SK-N-SH treated with all-trans-retinoic acid at 6 μM for 48 hours (cell line): ENCODE data around the gene TBR1.

Experiments used
- ESRRG ChIP-seq: fragments of 250-450 bp; sonication (Bioruptor Pico); IDR thresholded peaks from 2 replicates; pipeline ENCODE4 v1.6.1; 2021; ENCODE audit warnings: mild to moderate bottlenecking
- GLIS3 ChIP-seq: fragments of 250-450 bp; sonication (Bioruptor Pico); IDR thresholded peaks from 2 replicates; pipeline ENCODE4 v1.5.0; 2020; ENCODE audit warnings: mild to moderate bottlenecking, moderate library complexity
- RARB ChIP-seq: fragments of 250-450 bp; sonication (Bioruptor Pico); IDR thresholded peaks from 2 replicates; pipeline ENCODE4 v1.8.0; 2021; ENCODE audit warnings: mild to moderate bottlenecking, moderate library complexity
- ZNF565 ChIP-seq: fragments of 450-650 bp; formaldehyde crosslinking; conservative IDR thresholded peaks from 2 replicates; pipeline ENCODE4 v1.5.0; 2020; ENCODE audit warnings: low read depth, mild to moderate bottlenecking, moderate library complexity
- TF ChIP-seq, protein P1 (sequence below): fragments of 250-450 bp; sonication (Bioruptor Pico); IDR thresholded peaks from 2 replicates; pipeline ENCODE4 v1.5.0; 2020; ENCODE audit warnings: mild to moderate bottlenecking, moderate library complexity
- TF ChIP-seq, protein P2 (sequence below): fragments of 250-450 bp; sonication (Bioruptor Pico); IDR thresholded peaks from 2 replicates; pipeline ENCODE4 v1.5.1; 2020; ENCODE audit warnings: low read depth, mild to moderate bottlenecking, moderate library complexity
- TF ChIP-seq, protein P3 (sequence below): fragments of 250-450 bp; sonication (Bioruptor Pico); IDR thresholded peaks from 2 replicates; pipeline ENCODE4 v1.8.0; 2021; ENCODE audit warnings: low read depth, mild to moderate bottlenecking, moderate library complexity, borderline replicate concordance

DNA sequence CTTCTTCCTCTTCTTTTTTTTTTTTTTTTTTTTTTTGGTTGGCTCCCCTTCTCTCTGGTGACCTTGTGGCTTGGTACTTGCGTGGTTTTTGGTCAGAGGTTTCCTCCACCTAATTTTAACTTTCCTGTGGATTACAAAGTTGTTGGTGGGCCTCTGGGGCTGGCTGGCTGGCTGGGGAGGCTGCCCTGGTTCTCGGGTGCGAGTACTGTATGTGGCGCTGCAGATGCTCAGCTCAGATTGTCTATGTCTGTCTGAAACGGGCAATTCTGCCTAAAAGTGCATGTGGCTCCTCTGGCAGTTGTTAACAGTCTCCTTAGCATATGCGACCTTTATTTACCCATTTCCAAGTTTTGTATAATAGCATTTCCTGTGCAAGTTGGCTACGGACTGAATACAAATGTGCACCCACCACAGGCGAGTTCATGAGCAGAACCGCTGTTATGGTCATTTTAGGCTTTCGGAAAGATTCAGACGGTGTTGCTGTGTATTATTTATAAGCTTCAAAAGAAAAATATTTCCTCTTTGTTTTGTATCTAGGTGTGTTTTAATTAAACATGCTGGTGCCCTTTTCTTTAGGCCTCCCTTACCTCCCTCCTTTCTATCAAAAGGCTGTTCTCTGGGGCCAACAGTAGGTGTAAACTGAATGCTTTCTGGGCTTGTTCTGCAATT, 4.4 kb downstream of the TBR1 start:
- TF ChIP-seq, protein P1, sequence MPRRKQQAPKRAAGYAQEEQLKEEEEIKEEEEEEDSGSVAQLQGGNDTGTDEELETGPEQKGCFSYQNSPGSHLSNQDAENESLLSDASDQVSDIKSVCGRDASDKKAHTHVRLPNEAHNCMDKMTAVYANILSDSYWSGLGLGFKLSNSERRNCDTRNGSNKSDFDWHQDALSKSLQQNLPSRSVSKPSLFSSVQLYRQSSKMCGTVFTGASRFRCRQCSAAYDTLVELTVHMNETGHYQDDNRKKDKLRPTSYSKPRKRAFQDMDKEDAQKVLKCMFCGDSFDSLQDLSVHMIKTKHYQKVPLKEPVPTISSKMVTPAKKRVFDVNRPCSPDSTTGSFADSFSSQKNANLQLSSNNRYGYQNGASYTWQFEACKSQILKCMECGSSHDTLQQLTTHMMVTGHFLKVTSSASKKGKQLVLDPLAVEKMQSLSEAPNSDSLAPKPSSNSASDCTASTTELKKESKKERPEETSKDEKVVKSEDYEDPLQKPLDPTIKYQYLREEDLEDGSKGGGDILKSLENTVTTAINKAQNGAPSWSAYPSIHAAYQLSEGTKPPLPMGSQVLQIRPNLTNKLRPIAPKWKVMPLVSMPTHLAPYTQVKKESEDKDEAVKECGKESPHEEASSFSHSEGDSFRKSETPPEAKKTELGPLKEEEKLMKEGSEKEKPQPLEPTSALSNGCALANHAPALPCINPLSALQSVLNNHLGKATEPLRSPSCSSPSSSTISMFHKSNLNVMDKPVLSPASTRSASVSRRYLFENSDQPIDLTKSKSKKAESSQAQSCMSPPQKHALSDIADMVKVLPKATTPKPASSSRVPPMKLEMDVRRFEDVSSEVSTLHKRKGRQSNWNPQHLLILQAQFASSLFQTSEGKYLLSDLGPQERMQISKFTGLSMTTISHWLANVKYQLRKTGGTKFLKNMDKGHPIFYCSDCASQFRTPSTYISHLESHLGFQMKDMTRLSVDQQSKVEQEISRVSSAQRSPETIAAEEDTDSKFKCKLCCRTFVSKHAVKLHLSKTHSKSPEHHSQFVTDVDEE, result no peak
- TF ChIP-seq, protein P2, sequence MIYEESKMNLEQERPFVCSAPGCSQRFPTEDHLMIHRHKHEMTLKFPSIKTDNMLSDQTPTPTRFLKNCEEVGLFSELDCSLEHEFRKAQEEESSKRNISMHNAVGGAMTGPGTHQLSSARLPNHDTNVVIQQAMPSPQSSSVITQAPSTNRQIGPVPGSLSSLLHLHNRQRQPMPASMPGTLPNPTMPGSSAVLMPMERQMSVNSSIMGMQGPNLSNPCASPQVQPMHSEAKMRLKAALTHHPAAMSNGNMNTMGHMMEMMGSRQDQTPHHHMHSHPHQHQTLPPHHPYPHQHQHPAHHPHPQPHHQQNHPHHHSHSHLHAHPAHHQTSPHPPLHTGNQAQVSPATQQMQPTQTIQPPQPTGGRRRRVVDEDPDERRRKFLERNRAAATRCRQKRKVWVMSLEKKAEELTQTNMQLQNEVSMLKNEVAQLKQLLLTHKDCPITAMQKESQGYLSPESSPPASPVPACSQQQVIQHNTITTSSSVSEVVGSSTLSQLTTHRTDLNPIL (CRISPR knock-in tag), result no peak
- TF ChIP-seq GLIS3 (CRISPR knock-in tag) (no peak), ZNF565 (CRISPR knock-in tag) (no peak), ESRRG (CRISPR knock-in tag) (no peak), RARB (CRISPR knock-in tag) (no peak)
- TF ChIP-seq, protein P3, sequence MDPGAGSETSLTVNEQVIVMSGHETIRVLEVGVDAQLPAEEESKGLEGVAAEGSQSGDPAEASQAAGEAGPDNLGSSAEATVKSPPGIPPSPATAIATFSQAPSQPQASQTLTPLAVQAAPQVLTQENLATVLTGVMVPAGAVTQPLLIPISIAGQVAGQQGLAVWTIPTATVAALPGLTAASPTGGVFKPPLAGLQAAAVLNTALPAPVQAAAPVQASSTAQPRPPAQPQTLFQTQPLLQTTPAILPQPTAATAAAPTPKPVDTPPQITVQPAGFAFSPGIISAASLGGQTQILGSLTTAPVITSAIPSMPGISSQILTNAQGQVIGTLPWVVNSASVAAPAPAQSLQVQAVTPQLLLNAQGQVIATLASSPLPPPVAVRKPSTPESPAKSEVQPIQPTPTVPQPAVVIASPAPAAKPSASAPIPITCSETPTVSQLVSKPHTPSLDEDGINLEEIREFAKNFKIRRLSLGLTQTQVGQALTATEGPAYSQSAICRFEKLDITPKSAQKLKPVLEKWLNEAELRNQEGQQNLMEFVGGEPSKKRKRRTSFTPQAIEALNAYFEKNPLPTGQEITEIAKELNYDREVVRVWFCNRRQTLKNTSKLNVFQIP (CRISPR knock-in tag), result no peak
